Coronary artery (tissue), 2 donors: Measurements from ENCODE around the gene EFCAB12.

Experiments
- DNase-seq: peaks from one replicate; pipeline ENCODE4 v3.0.0-alpha.2; 2017; ENCODE audit warnings: low spot score
- H3K27ac ChIP-seq, 2 donors: fragments of 200-600 bp; sonication (generic); one replicate each; pipeline ENCODE4 v1.5.1; 2016 to 2019
- H3K4me3 ChIP-seq: fragments of 200-600 bp; sonication (generic); 2 replicates; pipeline ENCODE4 v1.5.1; 2016; ENCODE audit warnings: mild to moderate bottlenecking, moderate library complexity
- CTCF ChIP-seq: fragments of 200-600 bp; sonication (generic); IDR thresholded peaks from one replicate; pipeline ENCODE4 v1.5.1; 2019; ENCODE audit warnings: antibody characterized with exemption

Gene EFCAB12

DNA sequence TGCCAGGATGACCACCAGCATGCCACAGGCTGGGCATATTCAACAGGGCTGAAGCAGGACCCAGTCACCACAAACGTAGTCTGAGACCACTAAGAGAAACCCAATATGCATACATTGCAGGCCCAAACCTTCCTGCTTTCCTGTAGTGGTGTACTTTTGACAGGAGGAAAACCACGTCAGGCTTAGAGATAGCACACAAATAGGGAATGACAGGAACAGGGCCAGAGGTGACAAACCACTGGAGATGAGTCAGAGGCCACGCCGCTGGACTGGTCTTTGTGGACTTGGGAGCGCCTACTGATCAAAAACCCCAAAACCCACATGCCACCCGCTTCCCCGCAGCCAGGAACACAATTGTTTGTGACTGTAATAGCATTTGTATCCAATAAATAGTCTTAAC lies 3.6 kb upstream of the EFCAB12 start:
- Histone ChIP-seq H3K4me3 (no peak overlapping the region), H3K27ac (no peak overlapping the region)
- no peak for TF ChIP-seq CTCF
- DNase-seq = no peak

DNA sequence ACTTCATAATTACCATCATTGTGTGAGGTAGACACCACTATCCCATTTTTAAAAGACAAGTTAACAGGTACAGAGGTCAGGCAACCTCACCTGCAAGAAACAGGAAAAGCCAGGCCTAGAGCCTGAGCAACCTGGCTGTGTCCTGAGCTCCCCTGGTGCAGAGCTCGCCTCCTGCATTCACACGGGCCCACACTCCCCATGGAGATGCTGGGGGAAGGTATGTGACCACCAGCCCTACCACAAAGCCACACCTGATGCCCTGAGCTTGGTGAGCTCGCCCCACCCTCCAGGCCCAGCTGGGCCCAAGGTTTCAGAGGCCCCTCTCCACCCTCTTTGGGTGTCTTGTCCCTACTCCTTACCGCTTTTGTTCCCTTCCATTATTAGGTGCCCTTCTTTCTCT lies 1.2 kb upstream of the EFCAB12 start:
- TF ChIP-seq CTCF = no peak
- Histone ChIP-seq H3K27ac (no peak overlapping the region), H3K4me3 (no peak overlapping the region)
- DNase-seq = no peak

DNA sequence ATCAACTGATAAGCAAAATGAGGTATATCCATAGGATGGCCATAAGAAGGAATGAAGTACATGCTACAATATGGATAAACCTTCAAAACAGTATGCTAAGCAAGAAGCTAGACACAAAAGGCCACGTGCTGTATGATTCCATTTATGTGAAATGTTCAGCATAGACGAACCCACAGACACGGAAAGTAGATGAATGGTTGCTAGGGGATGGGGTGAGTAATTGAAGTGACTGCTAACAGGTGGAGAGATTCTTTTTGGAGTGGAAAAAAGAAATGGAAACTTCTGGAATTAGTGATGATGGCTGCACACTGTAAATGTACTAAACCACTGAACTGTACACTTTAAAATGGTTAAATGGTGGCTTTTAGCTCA lies 630 bp upstream of the EFCAB12 start:
- TF ChIP-seq CTCF = no peak
- peak overlapping the region; percentile 80 for H3K4me3 ChIP-seq
- H3K27ac ChIP-seq = peak overlapping the region; percentile 51 to 67
- no peak for DNase-seq

GRCh38 chr3:129428007-129428375 lies 445 bp downstream of the EFCAB12 start:
- no peak for DNase-seq
- H3K4me3 ChIP-seq = peak overlapping the region; percentile 80
- no peak for TF ChIP-seq CTCF
- no peak overlapping the region for H3K27ac ChIP-seq

DNA sequence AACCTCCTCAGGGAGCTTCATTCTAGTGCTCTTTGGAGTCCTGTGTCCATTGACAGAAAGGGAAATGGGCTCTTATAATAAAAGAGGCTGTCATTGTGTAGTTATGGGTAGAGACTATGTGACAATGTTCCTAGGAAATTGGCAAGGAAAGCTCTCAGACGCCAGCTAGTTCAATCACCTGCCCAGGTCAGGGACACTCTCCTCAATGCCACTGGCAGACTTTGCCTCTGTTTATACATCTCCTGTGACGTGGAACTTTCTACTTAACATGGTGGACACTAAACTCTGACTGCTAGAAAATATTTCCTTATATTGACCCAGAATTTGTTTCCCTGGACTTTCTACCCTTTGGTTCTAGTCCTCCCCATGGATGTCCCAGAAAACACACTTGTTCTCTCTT lies 2.8 kb downstream of the EFCAB12 start:
- DNase-seq = no peak
- no peak overlapping the region for H3K27ac ChIP-seq
- TF ChIP-seq CTCF = no peak
- no peak overlapping the region for H3K4me3 ChIP-seq

- DNase-seq = no peak
- no peak overlapping the region for H3K27ac ChIP-seq
Measured at GRCh38 chr3:129425213-129425612, 3.2 kb downstream of the EFCAB12 start.

More at GRCh38 chr3:129425213-129425612, 3.2 kb downstream of the EFCAB12 start:
- TF ChIP-seq CTCF = no peak
- no peak overlapping the region for H3K4me3 ChIP-seq
